Activated CD4-positive, alpha-beta T cell treated with anti-CD3 and anti-CD28 coated beads for 4 hours (primary cell): ENCODE results near the gene RAB28.

Experiments
- DNase-seq, 2 donors: peaks; one replicate each; pipeline ENCODE4 v3.0.0-alpha.2; 2020

The RAB28 gene

DNA sequence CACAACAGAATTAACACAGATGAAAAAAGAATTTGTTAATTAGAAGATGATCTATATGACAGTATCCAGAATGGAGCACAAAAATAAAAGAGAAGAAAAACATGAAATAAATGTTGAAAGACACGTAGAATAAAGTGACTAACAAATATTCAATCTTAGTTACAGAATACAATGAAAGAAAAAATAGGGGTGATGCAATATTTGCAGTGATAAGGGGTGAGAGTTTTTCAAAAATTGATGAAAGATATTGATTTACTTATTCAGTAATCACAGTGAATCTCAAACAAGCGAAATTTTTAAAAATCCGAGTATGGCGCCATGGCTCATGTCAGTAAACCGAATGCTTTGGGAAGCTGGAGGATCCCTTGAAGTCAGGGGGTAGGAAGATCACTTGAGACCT is 20.2 kb upstream of the RAB28 start:
- no peak for DNase-seq

DNA sequence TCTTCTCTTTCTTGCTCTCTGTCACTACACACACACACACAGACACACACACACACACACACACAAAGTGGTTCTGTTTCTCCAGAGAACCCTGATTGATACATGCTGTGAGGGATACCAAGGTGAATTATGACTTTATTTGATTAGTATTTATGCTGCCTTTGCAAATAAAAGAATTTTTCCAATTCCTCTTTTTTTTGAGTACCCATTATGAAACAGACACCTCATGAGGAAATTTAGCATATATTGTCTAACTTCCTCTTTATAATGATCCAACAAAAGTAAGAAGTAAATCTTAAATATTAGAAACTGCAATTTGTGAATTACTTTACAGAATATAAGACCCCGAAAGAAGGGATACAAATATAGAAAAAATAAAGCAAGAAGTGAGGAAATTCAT is 14.3 kb upstream of the RAB28 start:
- DNase-seq, result no peak

DNA sequence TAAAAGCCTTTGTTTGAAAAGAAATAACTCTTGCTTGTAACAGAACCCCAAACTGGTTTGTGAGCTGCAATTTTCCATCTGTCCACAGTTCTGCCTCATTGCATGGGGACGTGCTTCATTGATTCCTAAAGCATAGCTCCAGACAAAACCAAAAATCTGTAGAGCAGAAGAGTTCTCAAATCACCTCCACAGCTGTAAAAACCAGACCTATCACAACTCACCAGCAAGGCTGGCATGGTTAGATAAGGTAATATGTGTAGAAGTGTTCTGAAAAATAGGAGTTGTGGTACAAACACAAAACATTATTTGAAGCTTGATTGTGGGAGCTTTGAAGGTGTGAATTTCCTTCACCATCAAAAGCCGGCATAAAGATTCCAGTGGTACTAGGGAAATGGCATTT is 12.5 kb upstream of the RAB28 start:
- no peak for DNase-seq

DNA sequence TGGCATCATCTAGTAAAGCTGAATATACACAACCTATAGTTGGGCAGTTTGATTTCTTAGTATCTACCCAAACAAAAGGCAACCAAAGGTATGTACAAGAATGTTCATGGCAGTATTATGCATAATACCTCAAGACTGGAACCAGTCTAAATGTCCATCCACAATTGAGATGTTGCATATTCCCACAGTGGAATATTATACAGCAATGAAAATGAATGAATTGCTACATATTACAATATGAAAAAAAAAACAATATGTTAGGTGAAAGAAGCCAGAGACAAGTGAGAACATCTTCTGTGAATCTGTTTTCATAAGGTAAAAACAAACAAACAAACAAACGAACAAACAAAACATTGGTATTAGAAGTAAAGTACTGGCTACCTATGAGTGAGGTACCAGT is 11.6 kb upstream of the RAB28 start:
- DNase-seq, result no peak

DNA sequence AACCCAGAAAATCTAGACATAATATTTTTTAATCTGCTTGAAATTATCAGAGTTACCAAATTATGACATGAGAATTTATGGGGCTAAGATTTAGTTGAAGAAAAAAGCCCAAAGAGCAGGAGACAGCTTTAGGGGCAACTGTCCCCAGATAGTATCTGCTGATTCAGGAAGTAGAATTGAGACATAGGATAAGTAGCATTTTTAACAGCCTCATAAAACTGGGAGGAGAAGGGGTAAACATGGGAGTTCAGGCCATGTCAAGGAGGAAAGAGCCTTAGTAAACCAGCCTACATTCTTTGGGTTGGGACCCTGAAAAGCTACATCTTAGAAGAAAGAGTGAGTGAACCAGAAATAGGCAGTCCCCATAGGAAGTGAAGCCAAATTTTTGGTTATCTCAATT is 9.7 kb upstream of the RAB28 start:
- no peak for DNase-seq

DNA sequence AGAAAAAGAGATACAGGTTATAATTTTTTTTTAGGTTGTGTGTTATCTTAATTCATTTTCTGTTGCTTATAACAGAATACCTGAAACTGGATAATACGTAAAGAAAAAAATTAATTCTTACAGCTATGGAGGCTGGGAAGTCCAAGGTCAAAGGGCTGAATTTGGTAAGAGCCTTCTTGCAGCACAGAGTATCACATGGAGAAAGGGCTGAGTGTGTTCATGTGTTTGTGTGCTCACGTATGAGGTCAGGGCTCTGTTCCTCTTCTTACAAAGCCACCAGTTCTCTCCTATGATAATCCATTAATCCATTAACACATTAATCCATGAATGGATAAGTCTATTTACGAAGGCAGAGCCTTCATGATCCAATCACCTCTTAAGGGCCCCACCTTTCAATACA is 8.6 kb upstream of the RAB28 start:
- no peak for DNase-seq

DNA sequence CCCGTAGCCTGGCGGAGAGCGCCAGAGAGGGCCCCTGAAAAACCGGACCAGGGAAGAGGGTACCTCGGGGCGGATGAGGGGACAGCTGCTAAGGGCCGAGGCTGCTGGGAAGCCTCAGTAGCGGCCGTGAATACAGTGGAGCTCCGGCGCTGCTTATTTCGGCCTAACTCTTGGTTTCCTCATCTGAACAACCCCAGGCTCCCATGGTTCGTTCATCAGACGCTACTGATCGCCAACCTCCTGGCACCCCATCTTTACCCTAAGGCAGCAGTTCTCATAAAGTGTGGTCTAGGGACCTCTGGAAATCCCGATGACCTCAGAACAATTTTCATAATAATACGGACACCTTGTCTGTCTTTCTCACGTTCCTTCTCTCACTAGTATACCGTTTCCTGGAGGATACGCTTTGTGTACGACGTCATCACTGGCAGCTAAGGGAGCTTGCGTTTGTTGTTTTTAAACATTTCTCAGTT is 645 bp upstream of the RAB28 start:
- DNase-seq, result no peak

DNA sequence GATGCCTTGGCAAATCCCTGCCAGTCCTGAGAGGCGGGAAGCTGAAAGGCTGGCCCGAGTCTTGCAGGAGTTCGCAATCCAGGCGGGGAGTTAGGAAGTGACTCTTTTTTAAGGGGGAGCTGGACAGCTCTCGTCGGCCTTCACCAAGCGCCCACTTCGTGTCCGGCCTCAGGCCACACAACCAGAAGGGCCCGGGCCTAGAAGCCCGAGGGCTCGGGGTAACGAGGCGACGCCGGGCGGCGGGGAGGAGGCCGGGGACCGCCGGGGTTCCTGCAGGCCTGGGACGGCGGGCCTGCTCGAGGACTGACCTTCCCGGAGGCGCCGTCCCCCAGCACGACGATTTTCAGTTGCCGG is 395 bp downstream of the RAB28 start:
- no peak for DNase-seq

DNA sequence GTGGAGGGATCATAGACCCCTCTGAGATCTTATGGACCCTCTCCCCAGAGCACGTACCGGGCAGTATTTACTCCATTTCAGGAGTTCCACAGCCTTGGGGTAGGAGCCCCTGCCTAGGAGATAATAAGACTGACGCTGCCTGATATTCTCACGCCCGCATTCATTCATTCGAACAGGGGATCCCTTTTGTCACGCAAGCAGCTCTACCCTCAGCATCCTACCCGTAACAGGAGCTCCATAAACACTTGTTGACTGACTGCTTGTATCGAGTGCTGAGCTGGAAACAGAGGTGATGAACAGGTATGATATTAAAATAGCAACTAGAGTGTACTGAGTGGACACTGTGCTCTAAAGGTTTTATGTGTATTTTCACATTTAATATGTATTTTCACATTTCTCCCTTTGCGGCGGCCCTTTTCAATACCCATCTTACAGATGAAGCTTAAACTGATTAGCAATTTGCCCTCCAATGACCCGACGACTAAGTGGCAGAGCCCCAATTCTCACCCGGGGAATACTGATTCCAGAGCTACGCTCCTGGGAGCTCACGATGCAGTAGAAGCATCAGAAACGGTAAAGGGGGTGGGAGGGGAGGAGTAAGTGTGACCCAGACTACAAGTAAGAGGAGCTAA is 888 bp downstream of the RAB28 start:
- DNase-seq, result peak; percentile 10 to 12

DNA sequence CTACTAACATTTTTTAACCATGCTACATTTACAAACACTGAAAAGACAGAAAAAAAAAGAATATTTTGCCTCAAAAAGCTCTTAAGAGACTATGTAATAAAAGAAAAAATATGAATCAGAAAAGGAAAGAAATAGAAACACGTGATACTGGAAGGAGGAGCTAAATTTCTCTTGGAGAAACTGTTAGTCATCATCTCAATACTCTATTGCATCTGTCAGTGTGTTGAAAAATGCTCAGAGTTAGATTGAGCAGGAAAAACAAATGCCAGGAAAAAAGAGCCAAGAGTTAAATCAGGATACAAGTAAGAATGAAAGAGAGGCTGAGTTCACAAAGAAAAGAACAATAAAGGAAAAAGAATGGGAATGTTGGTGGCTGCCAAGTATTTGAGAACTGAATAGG is 2.6 kb downstream of the RAB28 start:
- no peak for DNase-seq

DNA sequence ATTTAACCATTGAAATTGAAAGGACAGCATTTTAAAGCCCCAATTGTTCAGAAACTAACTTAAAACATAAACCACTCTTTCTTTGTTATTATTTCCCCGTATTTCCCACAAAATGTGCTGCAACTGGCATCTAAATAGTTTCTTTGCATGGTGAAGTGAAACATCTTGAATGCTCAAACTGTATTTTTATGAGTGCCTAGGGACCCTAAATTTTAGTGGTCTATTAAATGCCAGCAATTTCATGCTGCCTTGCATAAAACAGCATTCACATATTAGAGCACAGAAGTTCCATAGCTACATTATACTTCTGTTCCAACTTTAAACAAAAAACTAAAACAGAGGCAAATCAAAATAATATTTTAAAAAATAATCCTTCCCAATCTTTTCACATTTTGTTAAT is 5.4 kb downstream of the RAB28 start:
- no peak for DNase-seq

DNA sequence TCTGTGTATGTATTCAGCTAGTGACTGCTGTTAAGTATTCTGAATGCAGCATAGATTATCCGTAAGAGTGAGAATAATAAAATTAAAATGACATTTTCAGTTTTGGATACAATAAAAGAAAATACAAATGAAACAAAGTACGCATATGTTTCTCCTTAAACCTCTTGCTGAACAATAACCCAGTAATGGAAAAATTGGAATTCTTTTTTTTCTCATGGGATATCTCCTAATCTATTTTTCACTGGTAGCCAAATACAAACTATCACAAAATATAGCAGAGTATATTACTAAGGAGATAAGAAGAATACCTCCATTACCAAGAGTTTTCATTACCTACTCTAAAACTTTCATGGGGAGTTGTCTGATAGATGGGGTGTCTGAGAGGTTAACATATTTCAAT is 6.0 kb downstream of the RAB28 start:
- no peak for DNase-seq

DNA sequence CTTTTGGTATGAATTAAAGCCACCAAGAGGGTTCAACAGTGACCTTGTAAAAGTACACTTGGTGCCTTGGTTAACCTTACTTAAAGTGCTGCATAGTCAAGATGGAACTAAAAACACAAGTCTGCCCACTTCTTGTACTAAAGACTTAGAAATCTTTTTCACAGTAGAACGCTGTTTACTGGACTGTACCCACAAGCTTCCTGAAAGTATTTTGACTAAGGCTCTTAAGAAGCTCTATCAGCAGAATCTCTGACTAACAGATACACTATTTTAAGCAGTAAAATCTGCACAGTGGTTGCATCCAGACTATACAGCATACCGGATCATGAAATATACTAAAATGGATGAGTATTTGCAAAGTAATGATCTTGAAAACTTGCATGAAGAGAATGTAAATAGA is 7.2 kb downstream of the RAB28 start:
- no peak for DNase-seq

DNA sequence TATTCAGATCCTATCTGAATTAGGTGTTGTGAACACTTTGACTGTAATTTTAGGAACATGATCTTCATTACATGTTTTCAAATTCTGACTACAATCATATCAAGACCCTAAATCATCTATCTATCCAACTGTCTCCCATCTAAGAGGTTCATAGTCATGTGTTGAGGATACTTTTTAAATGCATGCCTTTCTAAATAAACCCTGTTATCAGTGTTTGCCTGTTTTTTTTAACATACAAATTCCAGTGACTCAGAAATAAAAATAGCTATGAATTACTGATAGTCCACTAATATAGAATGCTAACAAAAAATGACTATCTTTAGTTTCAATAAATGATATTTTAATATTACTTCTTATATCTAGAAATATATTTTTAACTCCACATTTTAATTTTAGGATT is 8.0 kb downstream of the RAB28 start:
- DNase-seq, result no peak

DNA sequence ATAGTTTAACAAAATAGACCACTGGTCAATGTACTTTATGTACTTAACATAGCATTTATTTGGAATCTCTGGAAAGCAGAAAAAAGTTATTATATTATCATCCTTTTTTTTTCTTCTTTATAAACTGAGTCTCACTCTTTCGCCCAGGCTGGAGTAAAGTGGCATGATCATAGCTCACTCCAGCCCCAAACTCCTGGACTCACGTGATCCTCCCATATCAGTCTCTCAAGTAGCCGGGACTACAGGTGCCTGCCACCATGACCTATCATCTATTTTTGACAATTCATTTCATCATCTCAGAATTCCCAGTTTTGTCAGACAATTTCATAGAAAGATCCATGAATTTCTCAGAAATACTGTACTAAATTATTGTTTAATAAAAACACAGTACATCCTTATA is 12.7 kb downstream of the RAB28 start:
- DNase-seq, result no peak

DNA sequence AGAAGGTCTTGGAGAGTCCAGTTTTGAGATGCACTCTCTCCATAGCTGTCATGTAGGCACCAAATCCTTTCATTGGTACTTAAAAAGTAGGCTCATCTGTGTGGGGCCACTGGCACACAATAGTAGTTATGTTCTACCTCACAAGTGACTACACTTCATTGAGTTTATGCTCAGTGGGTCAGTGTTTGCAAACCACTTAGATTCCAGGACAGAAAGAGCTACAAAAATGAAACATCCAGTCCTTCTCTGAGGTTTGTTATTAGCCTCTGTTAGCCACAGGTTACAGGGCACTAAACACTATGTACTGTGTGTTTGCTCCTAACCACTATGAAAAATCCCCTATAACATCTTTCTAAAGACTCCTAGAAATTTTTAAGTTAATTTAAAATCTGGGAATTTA is 13.8 kb downstream of the RAB28 start:
- no peak for DNase-seq

DNA sequence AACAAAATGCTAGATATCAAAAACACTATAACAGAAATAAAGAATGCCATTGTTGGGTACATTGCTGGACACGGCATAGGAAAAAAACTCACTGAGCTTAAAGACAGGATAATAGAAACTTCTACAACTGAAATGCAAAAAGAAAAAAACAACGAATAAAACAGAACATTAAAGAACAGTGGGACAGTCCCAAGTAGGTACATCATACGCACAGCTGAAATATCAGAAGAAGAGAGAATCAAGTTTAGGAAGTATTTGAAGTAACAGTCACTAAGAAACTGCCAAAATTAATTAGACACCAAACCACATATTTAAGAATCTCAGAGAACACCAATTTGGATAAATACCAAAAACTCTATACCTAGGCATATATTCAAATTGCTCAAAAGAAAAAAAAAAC is 19.2 kb downstream of the RAB28 start:
- no peak for DNase-seq

DNA sequence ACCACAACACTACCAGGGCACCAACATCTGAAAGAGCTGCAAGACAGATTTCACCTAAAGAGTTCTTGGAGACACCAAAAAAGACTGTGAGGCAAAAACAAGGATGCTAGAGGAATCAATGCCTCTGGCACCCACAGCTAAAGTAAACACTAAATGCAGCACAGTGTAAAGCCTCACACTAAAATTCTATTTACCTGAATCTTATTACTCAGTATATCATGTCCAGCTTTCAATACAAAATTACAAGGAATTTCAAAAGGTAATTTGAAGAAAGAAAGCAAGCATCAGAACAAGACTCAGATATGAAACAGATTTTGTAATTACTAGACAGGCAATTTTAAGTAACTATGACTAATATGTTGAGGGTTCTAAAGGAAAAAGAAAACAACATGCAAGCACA is 19.6 kb downstream of the RAB28 start:
- no peak for DNase-seq

DNA sequence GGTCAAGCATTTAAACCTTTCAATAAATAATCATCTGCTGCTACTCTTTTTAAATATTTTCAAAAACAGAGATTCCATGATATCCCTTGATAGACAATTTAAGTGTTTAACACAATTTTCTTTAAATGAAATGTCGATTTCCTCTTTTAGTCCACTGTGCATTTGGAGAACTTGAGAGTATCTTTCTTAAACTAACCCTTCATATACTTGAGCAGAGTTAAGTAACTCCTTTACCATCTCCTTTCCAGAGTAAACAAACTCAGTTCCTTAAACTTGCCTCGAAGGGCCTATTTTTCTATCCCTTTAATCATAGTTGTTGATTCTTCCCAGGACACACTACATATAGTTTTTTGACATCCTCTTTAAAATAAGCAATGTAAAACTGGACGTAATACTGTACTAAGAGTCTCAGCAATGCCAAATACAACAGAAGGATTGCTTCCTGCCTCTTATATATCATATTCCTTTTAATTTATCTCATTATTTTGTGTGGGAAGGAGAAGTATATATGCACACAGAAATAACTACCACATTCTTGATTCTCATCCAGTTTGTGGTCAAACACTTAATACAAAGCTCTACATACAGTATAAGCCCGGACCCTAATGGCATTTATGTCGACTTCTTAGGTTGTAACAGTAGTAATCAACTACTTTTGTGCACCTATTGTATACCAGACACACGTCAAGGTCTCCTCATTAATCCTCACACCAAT is 22.8 kb downstream of the RAB28 start:
- DNase-seq, result no peak

DNA sequence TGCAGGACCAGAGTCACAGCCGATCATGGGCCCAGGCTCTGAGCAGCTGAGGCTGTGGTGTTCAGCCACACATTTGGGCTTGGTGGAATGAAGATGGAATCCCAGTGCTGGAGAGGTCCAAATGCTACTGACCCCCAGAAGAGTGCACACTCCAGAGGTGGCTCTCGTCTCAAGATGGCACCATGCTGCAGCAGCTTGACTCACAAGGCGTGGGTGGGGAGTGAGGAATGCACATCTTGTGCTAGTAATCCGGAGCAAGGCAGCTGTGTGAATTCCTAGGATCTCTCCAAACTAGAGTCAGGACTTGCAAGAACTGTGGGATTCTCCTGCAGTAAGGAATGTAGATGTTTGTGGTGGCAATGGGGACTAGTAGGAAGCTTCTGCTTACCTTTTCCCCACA is 28.7 kb downstream of the RAB28 start:
- DNase-seq, result no peak

DNA sequence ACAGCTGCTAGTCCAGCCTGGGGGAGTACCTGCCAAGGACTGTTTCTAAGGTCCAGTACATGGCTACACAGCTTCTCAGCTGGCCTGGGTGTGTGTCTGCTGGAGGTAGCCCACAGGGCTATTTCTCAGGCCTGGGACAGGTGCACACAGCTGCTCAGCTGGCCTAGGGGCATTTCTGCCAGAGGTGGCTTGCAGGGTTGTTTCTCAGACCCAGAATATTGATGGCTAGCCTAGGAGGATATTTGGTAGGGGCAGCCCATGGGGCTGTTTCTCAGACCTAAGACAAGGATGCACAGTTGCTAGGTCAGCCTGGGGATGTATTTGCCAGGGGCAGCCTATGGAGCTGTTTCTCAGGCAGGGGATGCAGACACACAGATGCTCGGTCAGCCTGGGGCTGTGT is 29.4 kb downstream of the RAB28 start:
- no peak for DNase-seq

DNA sequence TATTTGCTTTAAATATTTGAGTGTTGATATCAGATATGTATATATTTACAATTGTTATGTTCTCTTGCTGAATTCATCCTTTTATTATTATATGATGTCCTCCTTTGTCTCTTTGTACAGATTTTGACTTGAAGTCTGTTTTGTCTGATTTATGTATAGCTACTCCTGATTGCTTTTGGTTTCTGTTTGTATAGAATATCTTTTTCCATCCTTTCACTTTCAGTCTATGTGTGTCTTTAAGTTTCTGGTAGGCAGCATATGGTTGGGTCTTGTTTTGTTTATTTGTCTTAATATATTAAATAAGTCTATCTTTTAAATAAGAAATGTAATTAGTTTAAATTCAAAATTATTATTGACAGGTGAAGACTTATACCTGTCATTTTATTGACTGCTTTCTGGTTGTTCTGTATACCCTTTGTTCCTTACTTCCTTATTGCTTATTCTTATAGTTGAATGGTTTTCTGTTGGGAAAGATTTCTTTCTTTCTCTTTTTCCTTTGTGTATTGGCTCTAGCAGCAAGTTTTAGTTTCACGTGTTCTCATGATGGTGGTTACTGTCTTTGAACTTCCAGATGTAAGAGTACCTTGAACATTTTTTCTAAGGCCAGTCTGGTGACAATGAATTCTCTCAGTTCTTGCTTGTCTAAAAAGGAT is 31.1 kb downstream of the RAB28 start:
- no peak for DNase-seq

DNA sequence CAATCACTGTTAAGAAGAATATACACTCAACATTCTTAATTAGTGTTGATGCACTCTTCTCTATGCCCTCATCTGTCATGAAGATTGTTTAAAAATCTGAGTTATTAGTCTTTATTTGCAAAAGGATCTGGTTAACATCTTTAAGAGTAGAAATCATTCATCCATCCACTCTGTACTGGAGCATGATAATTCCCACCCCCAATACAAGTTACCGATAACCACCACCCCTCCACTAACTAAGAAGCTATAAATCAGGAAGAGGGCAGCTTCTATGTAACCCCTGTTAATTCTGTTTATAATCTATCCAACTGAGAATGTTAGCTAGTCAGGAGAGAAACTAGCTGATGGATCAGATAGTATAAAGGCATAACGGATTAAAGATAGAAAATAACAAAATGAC is 34.5 kb downstream of the RAB28 start:
- DNase-seq, result no peak
